Inflammatory macrophage treated with lipopolysaccharide for 4 hours (primary cell): ENCODE results near the gene CR1.

Source experiments
- DNase-seq: peaks from one replicate; pipeline ENCODE4 v3.0.0-alpha.2; 2020

Gene CR1

DNA sequence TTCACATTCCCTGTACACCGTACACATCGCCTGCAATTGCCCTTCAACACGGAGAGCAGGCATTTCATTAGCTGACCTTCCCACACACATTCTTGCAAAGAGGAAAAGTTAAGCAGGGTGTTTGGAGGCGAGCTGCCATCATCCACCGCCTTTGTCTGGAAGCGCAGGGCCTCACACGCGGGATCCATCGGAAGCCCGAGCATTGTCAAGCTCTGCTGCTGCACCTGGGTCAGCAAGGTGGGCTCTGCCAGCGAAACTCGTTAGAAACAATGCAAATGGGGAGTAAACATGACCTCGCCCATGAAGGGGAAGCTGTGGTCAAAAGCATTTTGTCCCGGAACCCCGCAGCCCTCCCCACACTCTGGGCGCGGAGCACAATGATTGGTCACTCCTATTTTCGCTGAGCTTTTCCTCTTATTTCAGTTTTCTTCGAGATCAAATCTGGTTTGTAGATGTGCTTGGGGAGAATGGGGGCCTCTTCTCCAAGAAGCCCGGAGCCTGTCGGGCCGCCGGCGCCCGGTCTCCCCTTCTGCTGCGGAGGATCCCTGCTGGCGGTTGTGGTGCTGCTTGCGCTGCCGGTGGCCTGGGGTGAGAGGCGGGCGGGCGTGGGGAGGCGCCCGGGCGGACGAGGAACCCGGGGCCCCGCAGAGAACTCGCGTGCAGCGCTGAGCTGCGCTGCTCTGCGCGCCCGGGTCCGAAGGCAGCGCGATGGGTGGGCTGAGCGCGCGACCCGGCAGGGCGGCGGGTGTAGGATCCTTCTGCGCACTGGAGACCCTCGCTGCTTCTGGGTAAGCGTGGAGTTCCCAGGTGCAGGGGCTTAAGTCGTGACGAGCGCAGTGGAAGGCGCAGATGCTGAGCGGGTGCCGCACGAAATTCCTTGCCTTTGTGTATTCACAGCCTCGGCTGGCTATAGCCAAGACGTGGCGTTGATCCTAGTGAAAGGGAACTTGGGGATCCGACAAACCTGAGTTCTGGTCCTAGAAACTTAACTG lies at the start of gene CR1:
Gene CR1, plus strand, starts transcription at position 357 of the 992 bp plus-strand sequence. Its CDS starts 111 bp downstream, at position 468.
- DNase-seq = peak; percentile 66

DNA sequence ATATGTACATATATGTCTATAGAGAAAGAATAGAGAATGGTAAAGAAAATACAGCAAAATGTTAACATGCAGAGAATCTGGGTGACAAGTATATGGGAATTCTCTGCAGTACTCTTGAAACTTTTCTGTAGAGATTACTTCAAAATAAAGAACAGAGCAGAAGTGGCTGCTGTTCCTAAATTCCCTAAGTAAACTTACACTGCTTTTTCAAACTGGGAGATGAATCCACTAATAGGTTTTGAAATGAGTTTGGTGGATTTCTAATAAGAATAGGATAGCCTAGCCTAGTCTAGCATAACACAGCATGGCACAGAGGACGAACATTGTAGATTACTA lies 42.3 kb upstream of the CR1 start:
- DNase-seq = no peak

DNA sequence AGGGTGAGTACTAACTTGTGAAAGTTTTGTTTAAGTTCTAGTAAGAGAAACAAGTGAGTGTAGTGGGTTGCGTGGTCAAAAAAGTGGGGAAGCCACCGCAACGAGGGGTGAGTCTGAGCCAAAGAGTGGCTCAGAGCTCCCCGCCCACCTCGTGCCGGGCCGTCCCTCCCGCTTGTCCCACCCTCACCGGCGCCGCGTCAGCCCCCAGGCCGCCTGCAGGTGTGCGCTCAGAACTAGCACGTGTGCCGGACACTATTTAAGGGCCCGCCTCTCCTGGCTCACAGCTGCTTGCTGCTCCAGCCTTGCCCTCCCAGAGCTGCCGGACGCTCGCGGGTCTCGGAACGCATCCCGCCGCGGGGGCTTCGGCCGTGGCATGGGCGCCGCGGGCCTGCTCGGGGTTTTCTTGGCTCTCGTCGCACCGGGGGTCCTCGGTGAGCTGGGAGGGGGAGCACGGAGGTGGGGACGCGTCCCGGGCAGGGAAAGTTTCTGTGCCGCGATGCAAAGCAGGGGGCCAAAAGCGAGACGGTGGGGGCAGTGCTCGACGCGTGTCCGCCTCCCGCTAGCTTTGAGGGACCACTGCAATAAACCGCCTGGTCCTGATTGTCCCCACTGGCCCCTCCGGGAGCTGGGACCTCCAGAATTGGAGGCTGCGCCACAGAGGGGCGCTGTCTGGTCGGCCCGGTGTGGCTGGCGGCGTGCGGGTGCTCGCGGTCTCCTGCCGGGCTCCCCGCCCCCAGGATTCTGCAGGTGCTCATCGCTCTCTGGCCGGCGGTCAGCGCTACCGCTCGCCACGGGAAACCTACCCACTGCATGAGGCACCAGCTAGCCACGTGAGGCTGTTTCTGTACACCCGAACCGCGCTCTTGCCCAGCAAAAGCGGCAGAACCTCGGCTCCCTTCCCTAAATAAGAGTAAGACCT lies 41.7 kb upstream of the CR1 start, which contains the start of gene CR2:
Gene CR2, plus strand, starts transcription at position 283 of the 919 bp plus-strand sequence. Its CDS starts 91 bp downstream, at position 374.
- DNase-seq = no peak

DNA sequence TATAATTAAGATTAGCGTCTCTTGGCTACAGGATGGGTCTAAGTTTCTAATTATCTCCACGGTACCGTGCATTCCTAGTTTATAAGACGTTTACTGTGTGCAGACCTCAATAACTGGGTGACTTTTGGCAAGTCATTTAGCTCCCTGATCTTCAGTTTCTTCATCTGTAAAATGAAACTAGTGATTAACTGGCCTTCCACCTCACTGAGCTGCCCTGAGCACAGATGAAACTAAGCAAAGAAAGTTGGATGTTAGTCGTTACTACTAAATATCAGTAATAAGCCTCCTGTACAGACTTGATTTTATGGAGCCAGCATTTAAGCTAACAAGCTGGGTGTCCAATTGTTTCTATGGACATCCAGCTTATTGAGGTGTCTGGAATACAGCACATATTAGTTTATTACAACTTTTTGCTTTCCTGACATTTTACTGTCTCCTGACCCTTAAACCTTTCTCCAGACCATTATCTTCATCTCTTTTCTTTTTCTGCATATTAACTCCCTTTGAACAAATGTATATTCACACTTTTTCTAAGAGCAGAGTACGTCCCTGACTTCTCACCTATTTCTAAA lies 40.7 kb upstream of the CR1 start:
- no peak for DNase-seq

DNA sequence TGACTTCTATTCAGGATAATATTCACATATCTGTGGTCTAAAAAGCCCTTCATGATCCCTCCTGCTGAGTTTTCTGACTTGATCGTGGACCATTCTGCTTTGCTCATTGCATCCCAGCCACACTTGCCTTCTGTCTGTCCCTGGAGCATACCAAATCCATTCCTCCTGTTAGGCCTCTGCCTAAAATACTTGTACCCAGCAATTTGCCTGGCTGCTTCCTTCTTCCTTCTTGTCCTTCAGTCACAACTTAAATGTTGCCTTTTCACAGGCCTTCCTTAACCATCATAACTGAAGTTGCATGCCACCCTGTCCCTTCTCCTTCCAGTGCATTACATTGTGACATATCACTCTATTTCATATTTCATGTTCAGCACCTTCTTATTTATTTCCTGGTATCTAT lies 37.5 kb upstream of the CR1 start:
- no peak for DNase-seq

DNA sequence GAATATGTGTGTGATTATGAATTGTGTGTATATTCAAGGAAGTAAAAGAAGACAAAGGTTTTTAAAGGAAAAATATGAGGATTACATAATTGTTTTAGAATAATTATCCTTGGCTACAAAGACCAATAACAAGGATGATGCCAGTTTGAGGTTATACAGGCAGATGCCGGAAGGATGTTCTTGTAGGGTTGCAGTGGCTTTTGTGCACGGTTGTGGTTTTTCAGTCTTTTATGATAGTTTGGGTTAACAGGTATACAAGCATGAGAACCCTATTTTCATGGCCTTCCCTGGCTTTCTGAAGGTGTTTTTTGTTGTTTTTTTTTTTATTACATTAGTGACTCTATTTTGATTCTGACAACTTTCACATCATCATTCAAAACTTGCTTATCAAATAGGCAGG lies 36.9 kb upstream of the CR1 start:
- DNase-seq = no peak

DNA sequence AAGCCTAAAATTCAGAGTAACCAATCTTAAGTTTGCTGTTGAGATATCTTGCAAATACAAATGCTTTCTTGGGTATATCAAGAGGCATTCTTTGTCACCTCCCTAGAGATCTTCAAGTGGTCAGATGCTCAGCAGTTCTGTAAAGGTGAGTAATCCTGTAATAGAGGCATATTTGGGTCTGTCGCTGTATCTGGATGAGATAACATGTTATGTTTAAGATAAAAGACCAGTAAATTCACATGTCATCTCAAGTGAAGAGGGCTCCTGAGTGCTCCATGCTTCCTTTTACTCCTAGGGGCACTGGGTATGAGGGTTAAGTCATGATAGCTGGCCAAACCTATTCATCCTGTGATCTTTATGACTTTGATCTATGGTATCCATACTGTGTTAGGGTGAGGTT lies 34.3 kb upstream of the CR1 start:
- DNase-seq = no peak

DNA sequence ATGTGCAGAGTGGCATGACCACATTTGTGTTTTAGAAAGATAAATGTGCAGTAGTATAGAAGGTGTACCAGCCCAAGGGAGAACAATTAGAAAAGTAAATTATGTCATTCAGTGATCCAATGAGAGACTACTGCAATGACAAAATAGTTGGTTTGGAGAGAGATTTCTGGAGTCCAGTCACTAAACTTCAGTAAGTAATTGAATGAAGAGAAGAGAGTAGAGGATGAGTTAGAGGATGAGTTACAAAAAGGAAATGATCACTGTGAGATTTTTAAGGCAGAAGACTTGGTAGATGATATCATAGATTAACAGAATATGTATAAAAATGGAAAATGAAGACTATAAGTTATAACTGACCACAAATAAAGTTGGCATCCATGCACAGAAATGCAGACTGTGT lies 33.4 kb upstream of the CR1 start:
- DNase-seq = no peak

DNA sequence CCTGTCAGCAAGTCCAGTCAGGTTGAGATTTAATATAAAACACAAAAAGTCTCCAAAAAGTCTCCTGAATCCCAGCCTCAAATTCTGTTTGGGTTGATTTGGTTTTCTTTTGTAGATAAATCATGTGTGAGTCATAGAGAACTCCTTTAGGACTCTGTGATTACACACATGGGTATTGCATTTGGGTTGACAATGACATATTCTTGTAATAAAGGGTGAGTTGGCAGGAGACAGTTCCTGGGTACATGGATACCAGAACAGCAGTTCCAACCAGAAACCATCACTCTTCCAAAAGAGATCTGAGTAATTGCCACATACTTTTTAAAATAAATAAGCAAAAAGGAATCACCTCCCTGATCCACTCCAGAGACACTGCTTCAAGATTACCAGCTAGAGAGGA lies 32.9 kb upstream of the CR1 start:
- peak; percentile 33 for DNase-seq

DNA sequence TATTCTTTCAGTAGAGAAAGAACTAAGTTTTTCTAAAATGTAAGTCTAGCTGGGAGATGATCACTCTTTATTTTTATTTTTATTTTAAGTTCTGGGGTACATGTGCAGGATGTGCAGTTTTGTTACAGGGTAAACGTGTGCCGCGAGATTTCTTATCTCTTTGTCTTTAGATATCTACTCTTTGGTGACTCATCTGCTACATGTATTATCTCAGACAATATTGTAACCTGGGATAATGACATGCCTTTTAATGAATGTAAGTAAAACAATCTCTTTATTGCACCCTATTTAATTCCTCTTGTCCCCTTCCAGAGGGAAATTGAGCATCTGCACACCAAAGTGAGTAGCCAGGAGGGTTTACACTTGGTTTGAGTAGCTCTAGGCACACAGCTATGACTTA lies 32.4 kb upstream of the CR1 start:
- no peak for DNase-seq

DNA sequence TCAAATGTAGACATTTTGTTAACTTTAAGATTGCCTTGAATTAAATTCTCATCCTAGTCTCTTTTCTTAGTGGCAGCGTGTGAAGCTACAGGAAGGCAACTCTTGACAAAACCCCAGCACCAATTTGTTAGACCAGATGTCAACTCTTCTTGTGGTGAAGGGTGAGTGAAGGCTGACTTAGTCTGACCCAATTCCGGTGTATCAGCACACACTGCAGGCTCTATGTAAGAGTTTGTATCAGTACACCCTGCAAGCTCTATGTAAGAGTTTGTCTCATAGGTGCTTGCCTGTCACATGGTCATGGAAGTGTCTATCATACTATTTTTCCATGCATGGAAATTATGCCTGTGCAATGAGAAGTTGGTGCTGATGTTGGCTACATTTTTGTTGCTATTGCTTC lies 25.0 kb upstream of the CR1 start:
- DNase-seq = no peak

DNA sequence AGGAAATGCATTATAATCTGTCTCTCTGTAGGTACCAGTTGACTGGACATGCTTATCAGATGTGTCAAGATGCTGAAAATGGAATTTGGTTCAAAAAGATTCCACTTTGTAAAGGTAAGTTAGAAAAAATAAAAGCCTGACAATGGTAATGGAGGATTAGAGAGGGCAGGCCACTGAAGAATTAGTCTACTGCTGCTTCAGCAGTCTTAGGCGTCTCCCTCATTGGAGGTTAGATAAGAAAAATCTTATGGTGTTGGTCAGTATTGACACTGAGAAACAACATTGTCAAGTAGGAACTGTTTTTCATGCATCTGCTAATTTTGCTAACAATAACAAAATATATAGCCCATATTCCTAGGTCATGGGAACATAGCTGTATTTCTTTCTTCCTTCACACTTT lies 21.7 kb upstream of the CR1 start:
- DNase-seq = no peak

DNA sequence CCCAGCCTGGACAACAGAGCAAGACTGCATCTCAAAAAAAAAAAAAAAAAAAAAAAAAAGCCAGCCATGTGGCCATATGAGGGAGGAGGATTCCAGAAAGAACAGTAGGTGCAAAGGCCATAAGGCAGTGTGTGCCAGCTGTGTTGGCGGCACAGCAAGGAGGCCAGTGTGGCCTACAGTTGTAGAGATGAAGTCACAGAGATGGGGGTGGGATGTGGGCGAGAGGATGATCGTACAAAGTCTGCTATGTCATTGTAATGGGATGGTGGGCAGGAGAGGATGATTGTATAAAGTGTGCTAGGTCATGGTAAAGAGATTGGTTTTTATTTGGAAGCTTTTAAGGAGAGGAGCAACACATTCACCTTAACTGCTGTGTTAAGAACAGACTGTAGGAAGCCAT lies 9.8 kb upstream of the CR1 start:
- DNase-seq = peak; percentile 27

DNA sequence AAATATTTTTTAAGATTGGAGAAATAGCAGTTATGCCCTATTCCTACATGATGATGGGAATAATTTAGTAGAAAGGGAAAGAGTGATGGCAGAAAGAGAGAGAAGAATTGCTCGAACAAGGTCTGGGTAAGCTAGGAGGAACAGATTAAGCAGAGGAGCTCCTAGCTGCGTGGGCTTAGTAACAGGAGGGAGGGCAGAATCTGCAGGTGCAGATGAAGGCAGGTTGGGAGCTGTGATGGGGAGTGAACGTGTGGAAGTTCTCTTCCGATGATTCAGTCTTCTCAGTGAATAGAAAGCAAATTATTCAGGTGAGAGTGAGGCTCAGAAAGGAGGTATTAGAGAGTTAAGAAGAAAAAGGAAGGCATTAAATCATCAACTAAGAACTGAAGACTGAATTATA lies 8.3 kb upstream of the CR1 start:
- no peak for DNase-seq

DNA sequence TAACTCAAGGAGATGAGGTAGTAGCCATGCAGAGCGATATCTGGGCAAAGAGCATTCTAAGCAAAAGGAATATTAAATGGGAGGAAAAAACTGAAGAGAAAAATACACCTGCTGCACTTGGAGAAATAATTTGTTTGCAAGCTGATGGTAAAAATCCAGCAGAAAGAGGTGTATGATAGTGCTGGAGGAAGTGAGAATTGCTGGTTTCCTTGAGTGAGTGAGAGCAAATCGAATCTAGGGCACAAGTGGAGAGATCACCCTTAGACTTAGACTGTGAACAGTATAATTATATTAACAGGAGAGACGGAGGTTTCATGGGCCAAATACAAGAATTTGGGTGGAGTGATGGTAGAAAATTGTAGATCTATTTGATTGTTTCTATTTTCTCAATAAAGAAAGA lies 2.7 kb upstream of the CR1 start:
- no peak for DNase-seq

DNA sequence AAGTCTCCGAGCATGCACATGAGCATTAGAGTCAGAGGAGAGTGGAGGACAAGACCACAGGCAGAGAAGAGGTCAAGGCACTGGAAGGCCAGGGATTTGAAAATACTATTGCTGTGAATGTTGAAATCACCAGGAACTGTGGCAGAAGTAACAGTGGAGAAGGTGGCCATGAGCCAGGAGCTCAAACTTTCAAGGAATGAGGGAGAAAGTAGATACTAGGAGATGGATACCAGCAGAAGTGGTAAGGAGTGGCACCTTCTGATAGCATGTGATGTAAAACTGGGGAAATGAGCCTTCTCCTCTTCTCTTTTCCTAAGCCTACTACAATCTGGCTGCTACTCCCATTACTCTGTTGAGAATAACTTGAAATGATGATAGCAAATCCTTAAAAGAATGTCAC lies 1.8 kb upstream of the CR1 start:
- DNase-seq = peak; percentile 5

DNA sequence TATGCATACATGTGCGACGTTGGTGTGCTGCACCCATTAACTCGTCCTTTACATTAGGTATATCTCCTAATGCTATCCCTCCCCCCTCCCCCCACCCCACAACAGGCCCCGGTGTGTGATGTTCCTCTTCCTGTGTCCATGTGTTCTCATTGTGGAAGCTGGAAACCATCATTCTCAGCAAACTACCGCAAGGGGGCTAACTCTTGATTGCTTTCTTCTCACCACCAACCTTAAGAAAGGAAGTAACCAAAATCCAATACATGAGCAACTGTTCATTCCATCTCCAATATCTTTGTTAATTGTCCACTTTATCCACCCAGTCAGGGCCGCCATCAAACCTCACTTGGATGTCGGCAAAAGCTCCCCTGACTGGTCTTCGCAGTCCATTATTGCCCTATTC lies 676 bp upstream of the CR1 start:
- DNase-seq = peak; percentile 30

DNA sequence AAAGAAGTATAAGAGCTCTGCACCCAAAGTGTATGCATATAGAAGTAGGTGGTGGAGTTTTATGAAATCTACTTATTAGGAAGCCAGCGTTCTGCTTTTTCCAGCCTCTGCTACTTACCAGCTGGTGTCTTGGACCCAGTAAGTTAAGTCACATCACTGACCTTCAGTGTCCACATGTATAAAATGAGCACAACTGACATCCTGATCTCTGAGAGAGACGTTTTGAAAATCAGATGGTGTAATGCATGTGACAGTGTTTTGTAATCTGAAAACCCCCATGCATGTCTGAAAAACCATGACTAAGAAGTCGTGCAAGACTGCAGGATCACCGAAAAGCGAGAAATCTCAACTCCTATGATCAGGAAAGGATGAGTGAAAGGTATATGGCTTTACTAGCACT lies 2.0 kb downstream of the CR1 start:
- peak; percentile 94 for DNase-seq

DNA sequence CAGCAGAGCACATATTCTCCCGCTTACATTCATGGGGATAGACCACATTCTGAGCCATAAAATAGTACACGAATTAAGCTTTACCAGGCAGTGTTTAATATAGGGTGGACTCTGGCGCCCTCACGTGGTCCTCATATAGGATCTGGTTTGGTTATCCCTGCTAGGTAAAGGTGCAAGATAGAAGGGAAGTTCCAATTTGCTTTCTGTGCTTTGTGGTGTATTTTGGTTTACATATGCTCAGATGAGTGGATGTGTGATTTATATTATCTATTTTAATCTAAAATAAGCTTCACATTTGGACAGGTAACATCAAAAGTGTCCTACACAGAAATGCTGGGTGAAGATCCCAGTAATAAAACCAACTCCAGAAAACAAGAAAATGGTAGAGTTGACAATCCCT lies 3.6 kb downstream of the CR1 start:
- DNase-seq = peak; percentile 76

DNA sequence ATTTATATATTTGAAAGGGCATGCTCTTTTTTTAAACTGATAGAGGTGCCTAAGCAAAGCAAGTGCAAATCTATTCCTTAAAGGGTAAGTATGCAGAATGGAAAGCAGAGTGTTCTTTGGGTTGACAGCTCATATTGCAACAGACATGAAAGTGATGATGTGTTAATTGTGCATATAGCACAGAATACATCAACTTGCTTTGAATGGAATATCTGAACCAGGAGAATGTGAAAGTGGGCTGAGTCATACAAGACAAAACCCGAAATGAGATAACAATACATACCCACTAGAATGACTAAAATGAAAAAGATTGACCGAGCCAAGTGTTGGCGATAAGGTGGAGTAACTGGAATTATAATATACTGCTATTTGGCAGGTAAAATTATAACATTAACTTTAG lies 4.3 kb downstream of the CR1 start:
- DNase-seq = peak; percentile 39

DNA sequence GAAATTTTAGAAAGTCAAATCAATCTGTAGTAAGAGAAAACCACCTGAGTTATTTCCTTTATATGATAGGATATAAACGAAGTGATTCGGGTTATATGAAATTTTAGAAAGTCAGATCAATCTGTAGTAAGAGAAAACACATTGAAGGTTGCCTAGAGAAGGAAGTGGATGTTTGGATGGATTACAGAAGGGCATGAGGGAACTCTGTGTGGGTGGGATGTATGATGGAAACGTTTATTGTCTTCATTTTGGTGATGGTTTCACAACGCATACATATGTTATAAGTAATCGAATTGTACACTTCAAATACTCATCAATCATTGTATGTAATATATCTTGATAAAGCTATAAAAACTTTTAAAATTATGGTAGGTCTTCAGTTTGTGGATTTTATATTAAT lies 5.1 kb downstream of the CR1 start:
- DNase-seq = peak; percentile 67

DNA sequence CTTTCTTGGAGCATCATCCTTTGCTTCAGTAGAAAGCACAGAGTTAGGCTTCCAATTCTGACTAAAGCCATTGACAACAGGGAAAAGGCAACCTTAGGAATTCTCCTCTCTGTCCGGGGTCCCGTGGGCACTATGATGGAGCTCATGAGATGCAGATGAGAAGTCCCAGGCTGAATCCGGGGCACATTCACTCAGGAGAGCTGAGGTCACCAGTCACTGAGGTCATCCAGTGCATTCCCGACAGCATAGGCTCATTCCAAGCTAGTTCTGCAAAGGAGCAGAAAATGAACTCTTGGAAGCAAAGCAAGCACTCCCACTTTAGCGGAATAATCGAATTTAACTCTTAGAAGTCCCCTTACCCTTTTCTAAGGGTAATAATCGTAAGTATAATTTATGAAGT lies 6.8 kb downstream of the CR1 start:
- no peak for DNase-seq

DNA sequence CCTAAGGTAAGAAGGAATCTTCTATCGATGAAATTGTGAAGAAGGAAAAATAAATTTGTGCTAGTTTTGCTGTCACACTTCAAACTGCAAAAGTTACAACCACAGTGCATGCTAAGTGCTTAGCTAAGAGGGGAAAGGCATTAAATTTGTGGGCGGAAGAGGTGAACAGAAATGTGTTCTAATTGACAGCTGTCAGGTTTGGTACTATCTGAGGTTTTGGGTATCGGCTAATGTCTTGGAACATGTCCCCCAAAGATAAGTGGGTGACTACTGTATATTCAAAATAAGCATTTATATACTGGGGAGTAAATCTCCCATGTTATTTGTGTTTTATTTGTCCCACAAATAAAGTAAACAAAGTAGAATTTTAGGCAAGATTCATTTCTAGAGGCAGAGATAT lies 8.0 kb downstream of the CR1 start:
- DNase-seq = no peak
